UCSD-AML1 (cell line): ENCODE results near the gene PTGR1.
"Not testable (repeated sequence)": the region's sequence is repeated elsewhere in the genome, so short reads cannot be mapped to it uniquely, and the experiment has no call there.

Experiments
- DNase-seq: peaks from one replicate; lab custom pipeline; 2025; ENCODE audit not compliant: unreplicated experiment; lab: John Stamatoyannopoulos, UW

PTGR1 gene

GRCh38 chr9:111613436-111614040 is 14.1 kb upstream of the PTGR1 start:
- DNase-seq: no peak

DNA sequence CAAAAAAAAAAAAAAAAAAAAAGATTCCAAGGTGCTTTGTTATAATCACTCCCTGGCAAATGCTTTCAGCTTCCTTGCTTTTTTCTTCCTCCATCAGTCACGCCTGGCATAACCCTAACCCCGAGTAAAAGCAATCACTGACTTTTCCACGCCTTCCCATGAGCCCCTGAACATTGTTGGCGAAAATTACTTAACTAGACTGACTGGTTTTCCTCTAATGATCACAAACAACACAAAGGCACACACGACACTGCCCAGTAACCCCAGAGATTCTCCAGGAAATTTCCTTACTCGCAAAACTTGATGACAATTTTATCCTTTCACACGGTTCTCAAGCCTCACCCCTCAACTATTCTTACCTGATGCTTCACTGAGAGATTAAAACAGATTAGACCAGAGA is 11.4 kb upstream of the PTGR1 start:
- no peak for DNase-seq

DNA sequence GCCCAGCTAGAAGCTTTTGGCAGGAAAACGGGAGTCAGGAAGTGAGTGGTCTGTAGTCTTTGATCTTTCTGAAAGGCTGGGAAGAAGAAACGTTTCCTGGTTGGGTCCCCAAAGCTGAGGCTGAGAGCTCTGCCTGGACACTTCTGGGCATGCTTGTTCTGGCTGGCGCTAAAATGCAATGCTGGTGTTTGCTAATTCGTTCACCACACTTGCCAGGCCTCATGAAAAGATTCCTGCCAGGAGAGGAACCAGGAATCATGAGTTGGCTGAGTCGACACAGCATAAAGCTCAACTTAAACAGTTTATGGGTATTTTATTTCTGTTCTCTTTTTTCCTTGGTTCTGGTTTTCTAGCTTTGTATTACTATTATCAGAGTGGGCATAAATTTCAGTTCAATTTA is 10.7 kb upstream of the PTGR1 start:
- DNase-seq: no peak

GRCh38 chr9:111605041-111605559 is 5.7 kb upstream of the PTGR1 start:
- no peak for DNase-seq

DNA sequence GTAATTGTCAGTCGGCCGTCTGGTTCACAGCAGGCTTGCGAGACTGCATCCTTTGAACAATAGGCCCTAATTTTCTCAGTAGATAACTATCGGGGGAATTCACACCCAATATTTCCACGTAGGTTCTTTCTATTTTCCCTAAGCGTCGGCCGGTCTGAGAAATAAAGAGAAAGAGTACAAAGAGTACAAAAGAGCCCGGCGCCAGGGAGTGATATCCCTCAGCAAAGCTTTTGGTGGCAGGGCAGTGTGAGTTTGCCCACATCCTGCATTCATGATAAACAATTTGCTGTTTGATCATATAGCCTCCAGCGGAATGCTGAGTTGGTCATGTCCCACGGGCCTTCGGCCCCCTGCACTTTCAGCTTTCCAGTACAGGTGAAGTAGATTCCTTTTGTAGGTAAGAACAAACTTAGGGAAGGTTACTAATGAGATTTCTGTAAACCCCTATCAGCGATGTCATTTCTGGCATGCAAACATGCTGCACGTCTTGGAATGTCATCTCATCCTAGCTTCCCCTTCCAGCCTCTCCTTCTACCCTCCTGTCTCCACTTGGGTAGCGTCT is 4.7 kb upstream of the PTGR1 start:
- DNase-seq: no peak

DNA sequence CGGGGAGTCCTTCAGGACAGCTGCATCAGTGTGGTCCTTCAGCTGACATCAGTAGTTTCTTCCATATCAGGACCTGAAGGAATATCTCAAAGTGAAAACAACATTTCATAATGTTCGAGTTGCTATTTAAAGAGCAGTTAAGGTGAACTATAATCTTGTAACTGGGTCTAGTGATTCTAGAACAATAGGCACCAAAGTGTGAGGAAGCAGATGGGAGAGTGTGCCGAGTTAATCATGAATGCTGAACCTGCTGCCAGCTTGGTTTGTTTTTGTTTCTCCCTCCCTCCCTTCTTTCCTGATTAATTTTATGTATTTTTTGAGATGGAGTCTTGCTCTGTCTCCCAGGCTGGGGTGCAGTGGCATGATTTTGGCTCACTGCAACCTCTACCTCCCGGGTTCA is 3.6 kb upstream of the PTGR1 start:
- no peak for DNase-seq

DNA sequence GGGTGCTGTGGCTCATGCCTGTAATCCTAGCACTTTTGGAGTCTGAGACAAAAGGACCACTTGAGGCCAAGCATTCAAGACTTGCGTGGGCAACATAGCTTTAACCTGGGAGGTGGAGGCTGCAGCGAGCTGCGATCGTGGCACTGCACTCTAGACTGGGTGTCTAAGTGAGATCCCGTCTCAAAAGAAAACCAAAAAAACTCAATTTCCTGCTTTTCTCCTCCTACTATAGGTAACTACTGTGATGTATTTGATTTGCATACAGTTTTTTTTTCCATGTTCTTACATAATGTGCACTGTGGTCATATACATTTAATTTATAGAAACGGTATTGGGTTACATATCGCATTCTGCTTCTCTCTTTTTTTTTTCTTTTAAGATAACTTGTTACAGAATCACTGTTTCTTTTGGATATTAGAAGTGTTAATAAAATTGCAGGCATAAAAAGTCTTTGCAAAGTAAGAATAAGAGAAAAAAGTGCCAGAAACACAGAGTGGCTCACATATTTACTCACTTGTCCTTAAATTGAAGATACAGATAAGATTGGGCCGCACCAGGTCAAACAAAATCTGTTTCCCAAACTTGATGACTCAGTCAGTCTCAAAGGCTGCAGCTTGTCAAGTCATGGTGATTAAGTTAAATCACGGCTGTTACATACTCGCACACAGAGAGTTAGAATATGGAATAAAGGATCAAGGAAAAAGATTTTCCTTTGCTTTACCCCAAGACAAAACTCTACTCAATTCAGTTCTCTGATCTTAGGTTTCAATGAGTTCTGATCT is 2.0 kb upstream of the PTGR1 start:
- DNase-seq: no peak

DNA sequence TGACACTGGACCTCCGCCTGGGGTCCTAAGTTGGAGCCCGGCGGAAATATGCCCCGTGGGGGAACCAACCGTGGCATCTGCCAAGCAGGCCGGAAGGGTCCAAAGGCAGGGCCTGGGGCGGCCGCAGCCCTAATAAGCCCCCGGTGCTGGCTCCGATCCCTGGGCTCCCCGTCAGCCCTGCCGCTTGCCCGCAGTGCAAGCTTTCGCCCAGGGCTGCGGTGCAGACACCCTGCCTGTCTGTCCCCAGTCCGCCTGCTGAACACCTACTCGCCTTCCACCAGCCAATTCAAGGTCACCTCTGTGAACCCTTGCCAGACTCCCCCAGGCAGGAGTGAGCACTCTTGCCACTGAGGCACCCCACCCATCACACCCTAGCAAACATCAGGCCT is 502 bp upstream of the PTGR1 start:
- DNase-seq: no peak

- DNase-seq: peak; percentile 23
These were observed 735 bp downstream of the PTGR1 start for GRCh38 chr9:111598733-111599091.

DNA sequence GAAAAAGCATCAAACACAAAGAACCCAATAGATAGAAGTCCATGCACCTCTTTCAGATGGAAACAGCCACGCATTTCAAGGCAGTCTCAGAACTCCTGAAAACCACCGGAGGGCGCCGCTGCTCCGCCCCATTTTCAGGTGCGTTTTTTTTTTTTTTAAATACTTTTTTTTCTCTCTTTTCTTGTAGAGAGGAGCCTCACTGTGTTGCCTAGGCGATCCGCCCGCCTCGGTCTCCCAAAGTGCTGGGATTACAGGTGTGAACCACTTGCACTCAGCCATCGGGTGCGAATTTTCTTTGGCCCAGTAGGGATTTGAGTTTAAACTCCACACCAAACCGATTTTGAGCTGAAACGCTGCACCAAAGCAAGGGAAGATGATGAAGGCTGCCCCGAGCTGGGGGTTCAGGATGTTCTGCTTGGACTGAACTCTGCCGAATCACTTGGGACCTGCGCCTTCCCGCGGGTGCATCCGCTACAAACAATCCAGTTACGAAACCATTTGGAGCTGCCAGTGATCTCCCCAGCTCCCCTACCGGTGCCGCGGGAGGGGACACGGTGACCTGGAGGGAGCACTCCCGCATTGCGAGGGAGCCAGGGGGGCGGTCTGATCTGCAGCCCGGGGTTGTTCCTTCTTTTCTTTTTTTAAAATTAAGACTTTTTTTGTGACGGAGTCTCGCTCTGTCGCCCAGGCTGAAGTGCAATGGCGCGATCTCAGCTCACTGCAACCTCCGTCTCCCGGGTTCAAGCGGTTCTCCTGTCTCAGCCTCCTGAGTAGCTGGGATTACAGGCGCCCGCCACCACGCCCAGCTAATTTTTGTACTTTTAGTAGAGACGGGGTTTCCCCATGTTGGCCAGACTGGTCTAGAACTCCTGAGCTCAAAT is 1.4 kb downstream of the PTGR1 start:
- peak; percentile 55 for DNase-seq

GRCh38 chr9:111588846-111589245 is 10.6 kb downstream of the PTGR1 start:
- no peak for DNase-seq

- DNase-seq: no peak
These were observed 13.1 kb downstream of the PTGR1 start for GRCh38 chr9:111586378-111586777.

- DNase-seq: no peak
These were observed 16.6 kb downstream of the PTGR1 start for GRCh38 chr9:111582888-111583287.

- DNase-seq: no peak
These were observed 26.4 kb downstream of the PTGR1 start for GRCh38 chr9:111572950-111573604.

- DNase-seq: not testable (repeated sequence)
These were observed 31.3 kb downstream of the PTGR1 start for GRCh38 chr9:111568127-111568526.

GRCh38 chr9:111566234-111566633 is 33.2 kb downstream of the PTGR1 start:
- no peak for DNase-seq

DNA sequence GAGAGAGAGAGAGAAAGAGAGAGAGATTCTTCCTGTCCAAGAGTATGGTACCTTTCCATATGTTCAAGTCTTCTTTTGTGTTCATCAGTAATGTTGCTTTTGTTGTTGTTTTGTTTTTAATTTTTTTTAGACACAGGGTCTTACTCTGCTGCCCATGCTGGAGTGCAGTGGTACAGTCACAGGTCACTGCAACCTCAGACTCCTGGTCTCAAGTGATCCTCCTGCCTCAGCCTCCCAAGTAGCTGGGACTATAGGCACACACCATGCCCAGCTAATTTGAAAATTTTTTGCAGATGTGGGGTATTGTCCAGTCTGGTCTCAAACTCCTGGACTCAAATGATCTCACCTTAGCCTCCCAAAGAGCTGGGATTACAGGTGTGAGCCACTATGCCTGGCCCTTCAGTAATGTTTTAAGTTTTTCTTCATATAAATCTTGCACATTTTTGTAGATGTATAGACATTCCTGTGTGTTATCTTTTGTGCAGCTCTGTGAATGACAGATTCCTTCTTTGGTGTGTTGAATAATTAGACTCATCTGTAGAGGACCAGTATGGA is 38.2 kb downstream of the PTGR1 start:
- no peak for DNase-seq

DNA sequence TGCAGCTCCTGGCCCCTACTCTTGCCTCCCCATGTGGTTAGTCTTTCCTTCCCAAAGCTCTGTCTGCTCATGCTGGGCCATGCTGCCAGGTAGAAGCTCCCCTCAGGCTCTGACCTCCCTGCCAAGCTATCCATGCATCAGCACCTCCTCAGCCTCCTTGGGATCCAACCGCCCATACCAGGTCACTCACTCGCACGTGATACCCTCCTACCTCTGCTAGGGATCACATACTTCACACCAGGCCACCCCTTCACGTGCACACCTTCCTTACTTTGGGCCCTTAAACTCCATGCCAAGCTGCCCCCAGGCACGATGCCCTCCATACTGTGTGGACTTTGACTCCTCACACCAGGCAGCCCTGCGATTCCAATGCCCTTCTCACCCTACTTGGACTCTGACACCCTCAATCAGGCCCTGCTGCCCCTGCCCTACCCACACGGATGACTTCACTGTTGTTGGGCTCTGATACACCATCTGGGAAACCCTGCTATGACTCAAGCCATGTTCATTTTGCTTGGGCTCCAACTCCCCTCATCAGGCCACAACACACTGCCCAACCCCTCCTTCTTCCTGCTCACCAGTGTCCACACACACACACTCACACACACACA is 40.3 kb downstream of the PTGR1 start:
- no peak for DNase-seq

DNA sequence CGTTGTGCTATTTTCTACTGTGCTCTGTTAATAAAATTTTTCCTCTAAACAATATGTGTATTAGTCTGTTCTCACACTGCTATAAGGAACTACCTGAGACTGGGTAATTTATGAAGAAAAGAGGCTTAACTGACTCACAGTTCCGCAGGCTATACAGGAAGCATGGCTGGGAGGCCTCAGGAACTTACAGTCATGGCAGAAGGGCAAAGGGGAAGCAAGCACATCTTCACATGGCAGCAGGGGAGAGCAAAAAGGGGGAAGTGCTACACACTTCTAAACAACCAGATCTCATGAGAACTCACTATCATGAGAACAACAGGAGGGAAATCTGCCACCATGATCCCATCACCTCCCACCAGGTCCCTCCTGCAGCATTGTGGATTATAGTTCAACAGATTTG is 44.0 kb downstream of the PTGR1 start:
- not testable (repeated sequence) for DNase-seq

DNA sequence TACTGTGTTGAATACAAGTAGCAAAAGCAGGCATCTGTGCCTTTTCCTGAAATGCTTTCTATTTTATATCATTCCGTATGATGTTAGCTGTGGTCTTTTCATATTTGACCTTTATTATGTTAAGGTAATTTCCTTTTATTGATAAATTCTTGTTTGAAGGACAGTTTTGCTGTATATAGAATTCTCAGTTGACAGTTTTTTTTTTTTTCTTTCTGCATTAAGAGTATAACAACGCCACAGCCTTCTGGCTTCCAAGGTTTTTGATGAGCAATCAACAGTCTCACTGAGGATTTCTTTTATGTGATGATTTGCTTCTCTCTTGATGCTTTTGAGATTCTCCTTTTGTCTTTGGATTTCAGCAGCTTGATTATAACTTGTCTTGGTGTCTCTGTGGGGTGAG is 50.8 kb downstream of the PTGR1 start:
- DNase-seq: no peak
